Measurements from ENCODE around the gene ATXN8OS.

DNA sequence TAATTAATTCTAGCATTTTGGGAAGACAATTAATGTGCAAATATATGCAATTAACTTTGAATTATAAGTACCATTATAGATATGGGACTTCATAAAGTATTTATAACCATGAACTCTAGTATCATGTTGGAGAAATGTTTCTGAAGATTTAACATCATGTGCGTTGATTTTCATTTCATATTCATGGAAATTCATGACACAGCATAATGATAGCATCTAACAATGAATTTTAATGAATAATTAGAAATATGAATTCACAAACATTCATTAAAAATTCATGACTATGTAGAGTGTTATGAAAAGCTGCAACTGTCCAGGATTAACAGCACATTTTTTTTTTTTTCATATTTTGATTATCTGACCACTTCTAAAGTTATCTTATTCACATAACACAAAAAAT lies 70.7 kb downstream of the ATXN8OS start:
- TF ChIP-seq POLR2A (IDR thresholded peaks at IDR 0.05) (no peak), POLR2AphosphoS5 (IDR thresholded peaks at IDR 0.05) (no peak)
- TF ChIP-seq, protein P1, sequence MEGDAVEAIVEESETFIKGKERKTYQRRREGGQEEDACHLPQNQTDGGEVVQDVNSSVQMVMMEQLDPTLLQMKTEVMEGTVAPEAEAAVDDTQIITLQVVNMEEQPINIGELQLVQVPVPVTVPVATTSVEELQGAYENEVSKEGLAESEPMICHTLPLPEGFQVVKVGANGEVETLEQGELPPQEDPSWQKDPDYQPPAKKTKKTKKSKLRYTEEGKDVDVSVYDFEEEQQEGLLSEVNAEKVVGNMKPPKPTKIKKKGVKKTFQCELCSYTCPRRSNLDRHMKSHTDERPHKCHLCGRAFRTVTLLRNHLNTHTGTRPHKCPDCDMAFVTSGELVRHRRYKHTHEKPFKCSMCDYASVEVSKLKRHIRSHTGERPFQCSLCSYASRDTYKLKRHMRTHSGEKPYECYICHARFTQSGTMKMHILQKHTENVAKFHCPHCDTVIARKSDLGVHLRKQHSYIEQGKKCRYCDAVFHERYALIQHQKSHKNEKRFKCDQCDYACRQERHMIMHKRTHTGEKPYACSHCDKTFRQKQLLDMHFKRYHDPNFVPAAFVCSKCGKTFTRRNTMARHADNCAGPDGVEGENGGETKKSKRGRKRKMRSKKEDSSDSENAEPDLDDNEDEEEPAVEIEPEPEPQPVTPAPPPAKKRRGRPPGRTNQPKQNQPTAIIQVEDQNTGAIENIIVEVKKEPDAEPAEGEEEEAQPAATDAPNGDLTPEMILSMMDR (IDR thresholded peaks at IDR 0.05) = no peak
